Measurements from ENCODE around the gene ADGRB2. TPM values are rescaled to one million over a fixed set of nuclear protein-coding genes. Genes with fewer than 3 reads are reported as not detected.

Gene ADGRB2
- total RNA-seq, 1 donor from 2014 or later, result 0.69 TPM

- Histone ChIP-seq H3K4me1 (no peaks in the 10 kb centered on the region), H3K36me3 (no peaks in the 10 kb centered on the region), H3K27me3 (peaks cover 6% of the 10 kb centered on the region), H3K9me3 (no peaks in the 10 kb centered on the region), H3K4me3 (no peak overlapping the region), H3K27ac (no peak overlapping the region)
- DNase-seq, result no peak
- no peak for TF ChIP-seq CTCF (IDR thresholded peaks at IDR 0.05)
- intact Hi-C loops (cut with DNase I), result no loop called here
- ATAC-seq, result no peak
Measured at GRCh38 chr1:31748365-31748764, 15.8 kb downstream of the ADGRB2 start.

GRCh38 chr1:31747304-31747703 is 16.8 kb downstream of the ADGRB2 start:
- Histone ChIP-seq H3K9me3 (no peaks in the 10 kb centered on the region), H3K27ac (no peak overlapping the region), H3K27me3 (peaks cover 6% of the 10 kb centered on the region), H3K36me3 (no peaks in the 10 kb centered on the region), H3K4me1 (no peaks in the 10 kb centered on the region), H3K4me3 (no peak overlapping the region)
- no peak for ATAC-seq
- no peak for TF ChIP-seq CTCF (IDR thresholded peaks at IDR 0.05)
- intact Hi-C loops (cut with DNase I), result no loop called here
- DNase-seq, result no peak

- ATAC-seq, result no peak
- Histone ChIP-seq H3K4me3 (no peak overlapping the region), H3K27ac (no peak overlapping the region), H3K27me3 (no peaks in the 10 kb centered on the region), H3K36me3 (no peaks in the 10 kb centered on the region), H3K9me3 (no peaks in the 10 kb centered on the region), H3K4me1 (no peaks in the 10 kb centered on the region)
- no peak for TF ChIP-seq CTCF (IDR thresholded peaks at IDR 0.05)
- no peak for DNase-seq
- intact Hi-C loops (cut with DNase I), result no loop called here
Measured at GRCh38 chr1:31746687-31747086, 17.5 kb downstream of the ADGRB2 start.

- ATAC-seq, result no peak
- Histone ChIP-seq H3K27me3 (no peaks in the 10 kb centered on the region), H3K4me1 (no peaks in the 10 kb centered on the region), H3K4me3 (no peak overlapping the region), H3K27ac (no peak overlapping the region), H3K9me3 (no peaks in the 10 kb centered on the region), H3K36me3 (no peaks in the 10 kb centered on the region)
- no peak for DNase-seq
- no peak for TF ChIP-seq CTCF (IDR thresholded peaks at IDR 0.05)
- intact Hi-C loops (cut with DNase I), result no loop called here
Measured at GRCh38 chr1:31745946-31746670, 18.0 kb downstream of the ADGRB2 start.

- H3K27me3 ChIP-seq, result no peaks in the 10 kb centered on the region
- no peak overlapping the region for H3K4me3 ChIP-seq
- peak; percentile 74 for ATAC-seq
- H3K9me3 ChIP-seq, result no peaks in the 10 kb centered on the region
- no peak for DNase-seq
- peak; percentile 63 for TF ChIP-seq CTCF (IDR thresholded peaks at IDR 0.05)
- no peak overlapping the region for H3K27ac ChIP-seq
- intact Hi-C loops (cut with DNase I), result no loop called here
- H3K36me3 ChIP-seq, result no peaks in the 10 kb centered on the region
- H3K4me1 ChIP-seq, result no peaks in the 10 kb centered on the region
Measured at GRCh38 chr1:31745096-31745945, 18.8 kb downstream of the ADGRB2 start.

Measured in upper lobe of right lung (tissue), 1 donor.